Measurements from ENCODE around the gene PGBD1.

Gene PGBD1

GRCh38 chr6:28239636-28240035 is 41.7 kb upstream of the PGBD1 start:
- TF ChIP-seq NFIC (IDR thresholded peaks at IDR 0.05), result no peak
- TF ChIP-seq TEAD4 (IDR thresholded peaks at IDR 0.05), result no peak

- TF ChIP-seq REST (IDR thresholded peaks at IDR 0.05; ENCODE audit: low read depth) (no peak), TEAD4 (IDR thresholded peaks at IDR 0.05) (no peak), CEBPB (IDR thresholded peaks at IDR 0.05) (no peak), TAF1 (IDR thresholded peaks at IDR 0.05; ENCODE audit: low read depth) (no peak), EGR1 (IDR thresholded peaks at IDR 0.05) (no peak), FOXM1 (IDR thresholded peaks at IDR 0.05; ENCODE audit: borderline replicate concordance, low read depth) (no peak), NFIC (IDR thresholded peaks at IDR 0.05) (no peak), TCF12 (IDR thresholded peaks at IDR 0.05; ENCODE audit: low read depth) (no peak), EP300 (IDR thresholded peaks at IDR 0.05; ENCODE audit: borderline replicate concordance) (no peak), MAX (IDR thresholded peaks at IDR 0.05) (no peak), ZBTB7A (IDR thresholded peaks at IDR 0.05; ENCODE audit: low read depth) (no peak), RAD21 (IDR thresholded peaks at IDR 0.05; ENCODE audit: low read depth) (no peak), CREB1 (IDR thresholded peaks at IDR 0.05; ENCODE audit: low read depth) (no peak), USF1 (IDR thresholded peaks at IDR 0.05) (no peak), YY1 (IDR thresholded peaks at IDR 0.05; ENCODE audit: low read depth) (no peak)
Observed at GRCh38 chr6:28240471-28240870, 40.9 kb upstream of the PGBD1 start.

GRCh38 chr6:28243946-28244345 is 37.4 kb upstream of the PGBD1 start:
- TF ChIP-seq TEAD4 (IDR thresholded peaks at IDR 0.05), result no peak
- TF ChIP-seq CREB1 (IDR thresholded peaks at IDR 0.05; ENCODE audit: low read depth), result no peak
- no peak for TF ChIP-seq NFIC (IDR thresholded peaks at IDR 0.05)
- no peak for TF ChIP-seq FOXM1 (IDR thresholded peaks at IDR 0.05; ENCODE audit: borderline replicate concordance, low read depth)

GRCh38 chr6:28245206-28245941 is 36.0 kb upstream of the PGBD1 start:
- TF ChIP-seq FOXM1 (IDR thresholded peaks at IDR 0.05; ENCODE audit: borderline replicate concordance, low read depth), result no peak

GRCh38 chr6:28248916-28249315 is 32.5 kb upstream of the PGBD1 start:
- TF ChIP-seq ZBTB7A (IDR thresholded peaks at IDR 0.05; ENCODE audit: low read depth) (no peak), USF1 (IDR thresholded peaks at IDR 0.05) (no peak), CEBPB (IDR thresholded peaks at IDR 0.05) (no peak), TAF1 (IDR thresholded peaks at IDR 0.05; ENCODE audit: low read depth) (no peak), FOXM1 (IDR thresholded peaks at IDR 0.05; ENCODE audit: borderline replicate concordance, low read depth) (no peak), TEAD4 (IDR thresholded peaks at IDR 0.05) (no peak)

- TF ChIP-seq RAD21 (IDR thresholded peaks at IDR 0.05; ENCODE audit: low read depth), result no peak
- no peak for TF ChIP-seq FOXM1 (IDR thresholded peaks at IDR 0.05; ENCODE audit: borderline replicate concordance, low read depth)
- no peak for TF ChIP-seq REST (IDR thresholded peaks at IDR 0.05; ENCODE audit: low read depth)
- no peak for TF ChIP-seq EGR1 (IDR thresholded peaks at IDR 0.05)
- TF ChIP-seq USF1 (IDR thresholded peaks at IDR 0.05), result no peak
Observed at GRCh38 chr6:28250747-28251146, 30.6 kb upstream of the PGBD1 start.

GRCh38 chr6:28251661-28252008 is 29.7 kb upstream of the PGBD1 start:
- no peak for TF ChIP-seq FOXM1 (IDR thresholded peaks at IDR 0.05; ENCODE audit: borderline replicate concordance, low read depth)
- no peak for TF ChIP-seq USF1 (IDR thresholded peaks at IDR 0.05)
- no peak for TF ChIP-seq CREB1 (IDR thresholded peaks at IDR 0.05; ENCODE audit: low read depth)
- TF ChIP-seq MAX (IDR thresholded peaks at IDR 0.05), result no peak
- no peak for TF ChIP-seq RAD21 (IDR thresholded peaks at IDR 0.05; ENCODE audit: low read depth)
- TF ChIP-seq YY1 (IDR thresholded peaks at IDR 0.05; ENCODE audit: low read depth), result no peak
- no peak for TF ChIP-seq CEBPB (IDR thresholded peaks at IDR 0.05)
- no peak for TF ChIP-seq TCF12 (IDR thresholded peaks at IDR 0.05; ENCODE audit: low read depth)
- no peak for TF ChIP-seq ZBTB7A (IDR thresholded peaks at IDR 0.05; ENCODE audit: low read depth)
- no peak for TF ChIP-seq NFIC (IDR thresholded peaks at IDR 0.05)
- no peak for TF ChIP-seq EP300 (IDR thresholded peaks at IDR 0.05; ENCODE audit: borderline replicate concordance)
- TF ChIP-seq TEAD4 (IDR thresholded peaks at IDR 0.05), result no peak
- TF ChIP-seq TAF1 (IDR thresholded peaks at IDR 0.05; ENCODE audit: low read depth), result no peak

All from Ishikawa (cell line).